Activated CD4-positive, alpha-beta T cell treated with anti-CD3 and anti-CD28 coated beads, Interleukin-2, amount 10 ng/mL, durations not matched to agents 24 days and 14 days (primary cell): ENCODE data around the gene TRDMT1. TPM values are rescaled to one million over a fixed set of nuclear protein-coding genes. Genes with fewer than 3 reads are reported as not detected.

Experiments used
- DNase-seq: peaks from one replicate; pipeline ENCODE4 v3.0.0; 2022
- H3K27ac Mint-ChIP-seq: one replicate; pipeline ENCODE4 v1.8.0; 2022; ENCODE audit warnings: mild to moderate bottlenecking, mixed read lengths
- H3K27me3 Mint-ChIP-seq: one replicate; pipeline ENCODE4 v1.8.0; 2022; ENCODE audit warnings: mixed read lengths
- H3K36me3 Mint-ChIP-seq: one replicate; pipeline ENCODE4 v1.8.0; 2022; ENCODE audit warnings: low read depth, mild to moderate bottlenecking, mixed read lengths
- H3K4me1 Mint-ChIP-seq: one replicate; pipeline ENCODE4 v1.8.0; 2021; ENCODE audit warnings: mixed read lengths
- H3K4me3 Mint-ChIP-seq: one replicate; pipeline ENCODE4 v1.8.0; 2022; ENCODE audit warnings: mild to moderate bottlenecking, moderate library complexity, mixed read lengths
- H3K9me3 Mint-ChIP-seq: one replicate; pipeline ENCODE4 v1.8.0; 2021; ENCODE audit warnings: mixed read lengths
- intact Hi-C: fragments of 100-400 bp; cut with micrococcal nuclease; formaldehyde crosslinking; loops from one replicate; pipeline ENCODE4 v1.15.1; 2023
- total RNA-seq: library from RNA; stranded (reverse); gene quantifications from 2 replicates; pipeline ENCODE4 v1.2.3, GENCODE V29; 2022

TRDMT1 gene
- total RNA-seq, 1 donor from 2014 or later, result 3.9 TPM

GRCh38 chr10:17171141-17171641 is 30.3 kb downstream of the TRDMT1 start:
- H3K27ac Mint-ChIP-seq, result no peak overlapping the region
- intact Hi-C loops, result no loop called here
- H3K4me1 Mint-ChIP-seq, result peaks cover 7% of the 10 kb centered on the region
- no peaks in the 10 kb centered on the region for H3K27me3 Mint-ChIP-seq
- H3K9me3 Mint-ChIP-seq, result no peaks in the 10 kb centered on the region
- H3K4me3 Mint-ChIP-seq, result no peak overlapping the region
- H3K36me3 Mint-ChIP-seq, result peaks cover 2% of the 10 kb centered on the region
- DNase-seq, result no peak

- H3K9me3 Mint-ChIP-seq, result no peaks in the 10 kb centered on the region
- H3K4me3 Mint-ChIP-seq, result no peak overlapping the region
- no peaks in the 10 kb centered on the region for H3K4me1 Mint-ChIP-seq
- H3K27ac Mint-ChIP-seq, result no peak overlapping the region
- intact Hi-C loops, result no loop called here
- no peaks in the 10 kb centered on the region for H3K27me3 Mint-ChIP-seq
- H3K36me3 Mint-ChIP-seq, result peaks cover 2% of the 10 kb centered on the region
- DNase-seq, result no peak
Measured at GRCh38 chr10:17169803-17170202, 31.7 kb downstream of the TRDMT1 start.

DNA sequence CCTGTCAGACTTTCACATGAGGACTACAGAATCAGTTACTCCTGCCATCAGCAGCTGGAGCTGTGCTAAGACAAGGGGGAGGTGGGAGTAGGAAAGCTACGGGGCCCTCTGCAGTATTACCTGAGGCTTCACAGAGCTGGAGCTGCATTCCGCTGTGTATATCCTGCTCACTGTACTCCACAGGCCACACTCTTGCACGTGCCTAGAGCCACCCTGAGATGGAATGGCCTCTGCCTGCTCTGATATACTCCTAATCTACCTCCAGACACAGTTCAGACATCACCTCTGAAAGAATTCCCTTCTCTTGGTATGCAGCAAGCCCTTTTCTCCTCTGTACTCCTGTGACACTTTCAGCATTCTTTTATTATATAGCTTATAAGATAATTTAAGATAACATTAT is 34.8 kb downstream of the TRDMT1 start:
- peaks cover 2% of the 10 kb centered on the region for H3K36me3 Mint-ChIP-seq
- H3K27ac Mint-ChIP-seq, result no peak overlapping the region
- H3K4me3 Mint-ChIP-seq, result no peak overlapping the region
- H3K27me3 Mint-ChIP-seq, result no peaks in the 10 kb centered on the region
- DNase-seq, result no peak
- no peaks in the 10 kb centered on the region for H3K4me1 Mint-ChIP-seq
- intact Hi-C loops, result no loop called here
- no peaks in the 10 kb centered on the region for H3K9me3 Mint-ChIP-seq

GRCh38 chr10:17162828-17163227 is 38.6 kb downstream of the TRDMT1 start:
- intact Hi-C loops, result no loop called here
- Mint-ChIP-seq H3K9me3 (no peaks in the 10 kb centered on the region), H3K4me1 (no peaks in the 10 kb centered on the region), H3K4me3 (no peak overlapping the region), H3K36me3 (no peaks in the 10 kb centered on the region), H3K27ac (no peak overlapping the region), H3K27me3 (no peaks in the 10 kb centered on the region)
- no peak for DNase-seq

- H3K27me3 Mint-ChIP-seq, result no peaks in the 10 kb centered on the region
- no peaks in the 10 kb centered on the region for H3K9me3 Mint-ChIP-seq
- H3K27ac Mint-ChIP-seq, result no peak overlapping the region
- H3K36me3 Mint-ChIP-seq, result no peaks in the 10 kb centered on the region
- H3K4me1 Mint-ChIP-seq, result no peaks in the 10 kb centered on the region
- intact Hi-C loops, result no loop called here
- no peak for DNase-seq
- no peak overlapping the region for H3K4me3 Mint-ChIP-seq
Measured at GRCh38 chr10:17161775-17162174, 39.7 kb downstream of the TRDMT1 start.

DNA sequence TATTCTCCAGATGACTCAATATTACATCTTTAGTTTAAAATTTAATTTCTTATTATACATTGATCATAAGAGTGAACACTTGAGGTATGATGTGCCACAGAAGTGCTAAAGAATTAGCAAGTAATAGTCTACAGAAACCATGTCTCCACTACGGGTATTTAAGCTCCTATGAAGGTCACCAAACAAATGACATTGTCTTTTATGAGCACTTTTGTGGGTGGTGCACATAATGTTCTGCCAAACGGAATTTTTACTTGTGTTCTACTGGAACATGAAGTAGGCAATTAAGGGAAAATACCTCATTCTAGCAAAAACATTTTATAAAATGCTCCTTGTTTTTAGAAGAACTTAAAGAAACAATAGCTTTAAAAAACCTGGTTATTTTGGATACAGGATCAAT is 44.4 kb downstream of the TRDMT1 start:
- intact Hi-C loops, result no loop called here
- Mint-ChIP-seq H3K36me3 (no peaks in the 10 kb centered on the region), H3K9me3 (no peaks in the 10 kb centered on the region), H3K27me3 (no peaks in the 10 kb centered on the region), H3K27ac (no peak overlapping the region), H3K4me1 (no peaks in the 10 kb centered on the region), H3K4me3 (no peak overlapping the region)
- DNase-seq, result no peak

- no peak for DNase-seq
- Mint-ChIP-seq H3K9me3 (no peaks in the 10 kb centered on the region), H3K27me3 (no peaks in the 10 kb centered on the region), H3K4me1 (no peaks in the 10 kb centered on the region), H3K4me3 (no peak overlapping the region), H3K27ac (no peak overlapping the region), H3K36me3 (no peaks in the 10 kb centered on the region)
- intact Hi-C loops, result no loop called here
Measured at GRCh38 chr10:17155826-17156225, 45.6 kb downstream of the TRDMT1 start.

DNA sequence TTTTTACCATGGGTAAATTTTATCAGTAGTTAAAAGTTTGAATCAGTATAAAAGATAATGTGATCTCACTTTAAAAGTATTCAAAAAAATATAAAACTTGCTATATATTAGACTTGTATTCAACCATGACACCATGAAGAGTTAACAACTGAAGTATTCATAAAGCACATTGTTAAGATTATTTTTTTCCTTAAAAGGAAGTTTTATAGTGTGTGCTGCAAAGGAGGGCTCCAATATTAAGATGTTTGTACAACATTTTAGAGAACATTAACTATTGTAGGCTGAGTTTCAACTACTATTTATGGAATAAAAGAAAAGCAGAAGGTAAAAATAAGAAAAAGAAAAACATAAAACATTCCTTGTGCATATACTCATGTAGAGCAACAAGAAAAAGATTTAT is 47.4 kb downstream of the TRDMT1 start:
- H3K27me3 Mint-ChIP-seq, result no peaks in the 10 kb centered on the region
- H3K9me3 Mint-ChIP-seq, result no peaks in the 10 kb centered on the region
- H3K4me1 Mint-ChIP-seq, result no peaks in the 10 kb centered on the region
- no peak overlapping the region for H3K27ac Mint-ChIP-seq
- no peaks in the 10 kb centered on the region for H3K36me3 Mint-ChIP-seq
- intact Hi-C loops, result no loop called here
- DNase-seq, result no peak
- no peak overlapping the region for H3K4me3 Mint-ChIP-seq

DNA sequence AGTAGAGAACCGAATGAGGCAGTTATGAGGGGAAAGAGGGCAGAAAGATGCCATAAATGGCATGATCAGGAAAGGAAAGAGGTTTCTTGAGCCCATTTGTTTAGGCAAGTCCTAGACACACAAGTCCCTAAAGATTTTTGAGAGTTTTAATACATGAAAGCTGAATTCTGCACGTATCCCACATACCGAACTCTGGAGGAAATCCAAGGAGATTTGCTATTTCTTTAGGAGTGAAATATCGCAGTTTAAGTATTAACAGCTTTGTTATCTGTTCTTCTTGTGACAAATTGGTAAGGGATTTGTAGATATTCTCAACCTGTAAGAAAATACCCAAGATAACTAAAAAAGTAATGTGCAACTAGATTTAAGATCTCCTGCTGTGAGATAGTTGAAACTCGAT is 48.2 kb downstream of the TRDMT1 start:
- H3K9me3 Mint-ChIP-seq, result no peaks in the 10 kb centered on the region
- H3K36me3 Mint-ChIP-seq, result no peaks in the 10 kb centered on the region
- no peaks in the 10 kb centered on the region for H3K4me1 Mint-ChIP-seq
- no peak overlapping the region for H3K27ac Mint-ChIP-seq
- H3K27me3 Mint-ChIP-seq, result no peaks in the 10 kb centered on the region
- DNase-seq, result no peak
- H3K4me3 Mint-ChIP-seq, result no peak overlapping the region
- intact Hi-C loops, result no loop called here

DNA sequence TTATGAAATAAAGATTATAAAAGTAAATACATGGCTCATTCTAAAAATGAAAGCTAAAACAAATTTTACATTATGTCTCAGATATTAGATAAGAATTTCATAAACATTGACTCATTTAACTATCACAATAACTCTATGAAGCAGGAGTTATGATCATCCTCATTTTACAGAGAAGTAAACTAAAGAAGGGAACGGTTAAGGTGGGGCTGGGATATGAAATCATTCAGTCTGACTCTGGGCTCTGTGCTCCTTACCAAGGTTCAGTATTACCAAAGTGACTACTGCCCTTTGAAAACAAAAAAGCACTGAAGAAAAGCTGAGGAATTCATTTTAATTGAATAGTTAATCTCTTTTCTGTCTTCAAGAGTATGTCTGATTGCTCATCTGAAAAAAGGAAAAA is 49.8 kb downstream of the TRDMT1 start:
- no peak overlapping the region for H3K4me3 Mint-ChIP-seq
- H3K27me3 Mint-ChIP-seq, result no peaks in the 10 kb centered on the region
- no peak for DNase-seq
- no peaks in the 10 kb centered on the region for H3K4me1 Mint-ChIP-seq
- H3K36me3 Mint-ChIP-seq, result peaks cover 2% of the 10 kb centered on the region
- no peaks in the 10 kb centered on the region for H3K9me3 Mint-ChIP-seq
- intact Hi-C loops, result no loop called here
- no peak overlapping the region for H3K27ac Mint-ChIP-seq

DNA sequence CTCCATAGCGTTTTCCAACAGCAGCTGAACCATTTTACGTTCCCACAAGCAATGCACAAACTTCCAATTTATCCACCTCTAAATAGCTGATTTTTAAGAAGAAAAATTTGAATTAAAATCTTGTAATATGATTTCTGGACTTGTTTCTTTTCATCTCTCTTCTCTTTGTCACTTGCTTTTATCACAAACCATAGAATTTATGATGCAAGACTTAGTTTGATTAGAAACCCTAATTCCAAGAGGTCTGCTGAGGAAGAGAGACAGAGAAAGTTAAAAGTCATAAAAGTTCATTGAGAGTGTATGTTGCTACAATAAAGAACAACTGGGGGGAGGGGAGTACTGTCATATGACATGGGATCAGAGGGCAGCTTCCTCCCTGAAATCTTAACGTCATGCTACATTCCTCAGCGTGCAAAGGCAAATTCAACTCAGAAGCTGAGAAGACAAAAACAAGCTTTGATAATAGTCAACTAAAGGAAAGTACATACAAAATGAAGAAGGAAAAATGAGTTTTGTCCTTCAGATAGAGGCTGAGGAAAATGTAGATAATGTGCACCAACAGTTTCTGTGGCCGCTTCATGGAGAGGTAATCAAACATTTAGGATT is 53.5 kb downstream of the TRDMT1 start:
- Mint-ChIP-seq H3K4me1 (peaks cover 19% of the 10 kb centered on the region), H3K27ac (no peak overlapping the region), H3K9me3 (peaks cover 8% of the 10 kb centered on the region), H3K36me3 (peaks cover 4% of the 10 kb centered on the region), H3K4me3 (no peak overlapping the region), H3K27me3 (peaks cover 2% of the 10 kb centered on the region)
- intact Hi-C loops, result no loop called here
- DNase-seq, result peak; percentile 18

DNA sequence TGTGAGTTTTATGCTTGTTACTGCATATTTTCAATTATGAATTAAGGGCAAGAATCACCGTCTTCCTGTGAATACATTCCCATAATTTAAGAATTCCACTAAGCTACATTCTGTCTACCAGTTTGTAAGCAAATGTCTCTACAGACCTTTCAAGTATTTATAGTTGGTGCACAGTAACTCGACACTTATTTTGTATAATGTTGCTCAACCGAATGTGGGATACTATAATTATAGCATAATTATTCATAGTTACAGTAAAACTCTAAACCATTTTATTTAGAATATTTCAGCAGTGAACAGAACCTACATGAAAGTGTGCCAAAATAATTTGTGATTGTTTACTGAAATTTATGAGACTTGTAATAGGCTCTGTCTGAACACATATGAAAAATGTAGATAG is 54.6 kb downstream of the TRDMT1 start:
- H3K4me3 Mint-ChIP-seq, result no peak overlapping the region
- intact Hi-C loops, result no loop called here

DNA sequence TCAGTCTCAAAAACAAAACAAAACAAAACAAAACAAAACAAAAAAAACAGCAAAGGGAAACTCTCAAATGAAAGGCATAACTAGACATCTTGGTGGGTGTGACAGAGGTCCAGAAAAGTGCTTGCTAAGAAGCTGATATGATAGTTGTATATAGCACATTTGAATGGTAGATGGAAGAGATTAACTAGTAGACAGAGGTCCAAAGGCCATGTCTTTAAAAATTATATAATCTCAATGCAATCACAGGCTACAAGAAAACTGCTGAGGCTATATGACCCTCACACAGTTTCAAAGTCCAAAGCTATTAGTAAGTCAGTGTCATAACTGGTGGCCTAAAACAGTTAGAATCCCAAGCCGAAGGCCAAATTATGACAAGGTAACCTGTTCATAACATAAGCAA is 56.2 kb downstream of the TRDMT1 start:
- no peak overlapping the region for H3K4me3 Mint-ChIP-seq
- intact Hi-C loops, result no loop called here

More for the DNA sequence above, 54.6 kb downstream of the TRDMT1 start:
- no peak overlapping the region for H3K27ac Mint-ChIP-seq
- peaks cover 8% of the 10 kb centered on the region for H3K9me3 Mint-ChIP-seq
- DNase-seq, result peak; percentile 1
- H3K27me3 Mint-ChIP-seq, result peaks cover 2% of the 10 kb centered on the region
- H3K4me1 Mint-ChIP-seq, result peaks cover 19% of the 10 kb centered on the region
- H3K36me3 Mint-ChIP-seq, result peaks cover 4% of the 10 kb centered on the region

GRCh38 chr10:17144757-17145156 is 56.7 kb downstream of the TRDMT1 start:
- no peak overlapping the region for H3K4me3 Mint-ChIP-seq

More for the DNA sequence above, 56.2 kb downstream of the TRDMT1 start:
- Mint-ChIP-seq H3K9me3 (peaks cover 12% of the 10 kb centered on the region), H3K27me3 (peaks cover 5% of the 10 kb centered on the region), H3K27ac (peak overlapping the region; percentile 61), H3K4me1 (peaks cover 23% of the 10 kb centered on the region), H3K36me3 (peaks cover 7% of the 10 kb centered on the region)
- DNase-seq, result no peak

GRCh38 chr10:17144032-17144431 is 57.4 kb downstream of the TRDMT1 start:
- Mint-ChIP-seq H3K4me1 (peaks cover 23% of the 10 kb centered on the region), H3K27ac (no peak overlapping the region), H3K36me3 (peaks cover 7% of the 10 kb centered on the region), H3K27me3 (peaks cover 8% of the 10 kb centered on the region), H3K4me3 (no peak overlapping the region), H3K9me3 (peaks cover 12% of the 10 kb centered on the region)
- DNase-seq, result peak; percentile 33
- intact Hi-C loops, result loop anchor here (1.0 to 5.0 kb wide), 6 partner anchors 57 to 142 kb away; partner anchors contain the start of genes TRDMT1 and VIM

More at GRCh38 chr10:17144757-17145156, 56.7 kb downstream of the TRDMT1 start:
- peaks cover 5% of the 10 kb centered on the region for H3K27me3 Mint-ChIP-seq
- peaks cover 12% of the 10 kb centered on the region for H3K9me3 Mint-ChIP-seq
- intact Hi-C loops, result loop anchor here (1.0 to 5.0 kb wide), 6 partner anchors 57 to 142 kb away; partner anchors contain the start of genes TRDMT1 and VIM
- DNase-seq, result peak; percentile 85
- H3K36me3 Mint-ChIP-seq, result peaks cover 7% of the 10 kb centered on the region
- H3K4me1 Mint-ChIP-seq, result peaks cover 23% of the 10 kb centered on the region
- peak overlapping the region; percentile 61 for H3K27ac Mint-ChIP-seq
